ENCODE measurements around the gene PGRMC2. TPM values are rescaled to one million over a fixed set of nuclear protein-coding genes. Genes with fewer than 3 reads are reported as not detected.

Gene PGRMC2
- total RNA-seq, 1 experiment from 2014 or later = 77.6 TPM

GRCh38 chr4:128286474-128287058 lies 1.0 kb downstream of the PGRMC2 start:
- TF ChIP-seq CTCF (conservative IDR thresholded peaks at IDR 0.05) = no peak
- H3K36me3 Mint-ChIP-seq (ENCODE audit: insufficient read depth in 1 of 3, low read depth in 3 of 3) = peaks cover 12 to 29% (median 13%) of the 10 kb centered on the region in 3 experiments; a peak in 6 of 7 replicates

More at GRCh38 chr4:128286474-128287058, 1.0 kb downstream of the PGRMC2 start:
- Histone ChIP-seq H2BK5ac (ENCODE audit: insufficient read length, low read length) (no peak overlapping the region), H3K56ac (ENCODE audit: insufficient read length, low read depth, low read length) (no peak overlapping the region), H4K5ac (ENCODE audit: insufficient read length, low read depth, low read length) (no peak overlapping the region), H3K23ac (ENCODE audit: insufficient read length, low read depth, low read length) (no peak overlapping the region), H2BK20ac (ENCODE audit: low read depth, low read length, poor library complexity, severe bottlenecking) (no peak overlapping the region), H2AFZ (ENCODE audit: low read length) (no peak overlapping the region), H3K9ac (ENCODE audit: extremely low read depth, insufficient read length, low read length) (peak overlapping the region; percentile 76), H4K91ac (ENCODE audit: insufficient read length, low read depth, low read length) (no peak overlapping the region), H4K8ac (replicated peaks; ENCODE audit: insufficient read length, low read depth, low read length) (no peak overlapping the region), H3K79me2 (ENCODE audit: insufficient read depth, low read length) (peaks cover 27% of the 10 kb centered on the region; the same call in 1 of the 2 replicates), H3K4ac (ENCODE audit: low read depth, low read length) (no peak overlapping the region), H3K14ac (ENCODE audit: insufficient read depth, low read length) (no peak overlapping the region), H3K23me2 (ENCODE audit: insufficient read length, low read depth, low read length, poor library complexity, severe bottlenecking) (peaks cover 12% of the 10 kb centered on the region), H3K27me3 (ENCODE audit: insufficient read depth, low read length) (no peaks in the 10 kb centered on the region), H2AK5ac (ENCODE audit: insufficient read length, low read length) (no peak overlapping the region), H3K4me2 (ENCODE audit: insufficient read depth, insufficient read length, low read length) (peak overlapping the region; percentile 89), H3K9me3 (ENCODE audit: control insufficient read depth, low read depth, low read length) (no peaks in the 10 kb centered on the region), H3K27ac (ENCODE audit: insufficient read length, low read depth, low read length) (no peak overlapping the region), H3K79me1 (ENCODE audit: insufficient read depth, low read depth, low read length, poor library complexity, severe bottlenecking) (no peaks in the 10 kb centered on the region), H4K20me1 (ENCODE audit: control insufficient read depth, insufficient read depth, insufficient read length) (no peaks in the 10 kb centered on the region), H3K4me1 (ENCODE audit: insufficient read depth, low read length) (no peaks in the 10 kb centered on the region; the same call in 1 of the 2 replicates), H2BK120ac (ENCODE audit: low read depth, low read length, poor library complexity, severe bottlenecking) (no peak overlapping the region), H3K18ac (ENCODE audit: insufficient read length, low read depth, low read length) (no peak overlapping the region), H2BK15ac (ENCODE audit: low read depth, low read length) (no peak overlapping the region), H2BK12ac (ENCODE audit: insufficient read length, low read depth, low read length) (no peak overlapping the region), H3T11ph (ENCODE audit: low read length) (no peak overlapping the region)
- no peak for DNase-seq
- Mint-ChIP-seq H3K27me3 (ENCODE audit: low read depth) (no peaks in the 10 kb centered on the region), H3K9me3 (no peaks in the 10 kb centered on the region), H3K27ac (peak overlapping the region; percentile 81 to 95 (median 93); a peak in 6 of 7 replicates), H3K4me1 (peaks cover 33 to 41% of the 10 kb centered on the region in 2 experiments), H3K4me3 (peak overlapping the region; percentile 93 to 95)
- no CpG with 5 or more reads among the region's 11 CpGs for WGBS (ENCODE audit: extremely low coverage, insufficient read length, low lambda C conversion rate)
